Subcutaneous adipose tissue (tissue), 4 donors: Measurements from ENCODE around the gene HIVEP3. TPM values are rescaled to one million over a fixed set of nuclear protein-coding genes. Genes with fewer than 3 reads are reported as not detected.

Experiments used
- CTCF ChIP-seq: fragments of 450-650 bp; IDR thresholded peaks from one replicate; pipeline ENCODE4 v1.5.1; 2016; ENCODE audit warnings: low read depth, mild to moderate bottlenecking, control low read depth, antibody characterized with exemption, moderate library complexity
- total RNA-seq, 4 donors: library from RNA; depleted of rRNA; stranded (reverse); fragments of >200 nt; gene quantifications; one replicate each; pipeline ENCODE4 v1.1.0, GENCODE V29; 2016

Gene HIVEP3
- total RNA-seq, 4 donors from 2014 or later: 2.4 to 9.6 (median 5.0) TPM

- TF ChIP-seq CTCF: no peak
Measured at GRCh38 chr1:41751804-41752513, 166.8 kb downstream of the HIVEP3 start.

- no peak for TF ChIP-seq CTCF
Measured at GRCh38 chr1:41749991-41750745, 168.6 kb downstream of the HIVEP3 start.

GRCh38 chr1:41745022-41745421 is 173.7 kb downstream of the HIVEP3 start:
- no peak for TF ChIP-seq CTCF

- no peak for TF ChIP-seq CTCF
Measured at GRCh38 chr1:41743366-41743765, 175.4 kb downstream of the HIVEP3 start.

GRCh38 chr1:41742219-41742618 is 176.5 kb downstream of the HIVEP3 start:
- TF ChIP-seq CTCF: no peak

- TF ChIP-seq CTCF: no peak
Measured at GRCh38 chr1:41741244-41741643, 177.5 kb downstream of the HIVEP3 start.

GRCh38 chr1:41740630-41741239 is 178.0 kb downstream of the HIVEP3 start:
- no peak for TF ChIP-seq CTCF
